WERI-Rb-1 (cell line): ENCODE measurements around the gene PRLHR.

ENCODE experiments used
- DNase-seq: peaks from one replicate; pipeline ENCODE4 v3.0.0-alpha.2; 2020
- H3K27ac ChIP-seq: fragments of 250-450 bp; sonication (Bioruptor Pico); 2 replicates; pipeline ENCODE4 v1.5.1; 2020; ENCODE audit warnings: mild to moderate bottlenecking, moderate library complexity
- H3K27me3 ChIP-seq: fragments of 250-450 bp; sonication (Bioruptor Pico); 2 replicates; pipeline ENCODE4 v1.5.1; 2021; ENCODE audit warnings: mild to moderate bottlenecking, low read depth, moderate library complexity; ENCODE audit not compliant: insufficient read depth, severe bottlenecking
- H3K36me3 ChIP-seq: fragments of 250-450 bp; sonication (Bioruptor Pico); 2 replicates; pipeline ENCODE4 v1.5.1; 2020; ENCODE audit warnings: mild to moderate bottlenecking, moderate library complexity
- H3K4me3 ChIP-seq: 2 replicates; pipeline ENCODE4 v1.5.1; 2011; ENCODE audit warnings: low read depth, mild to moderate bottlenecking, control low read depth, low read length
- H3K9me3 ChIP-seq: fragments of 250-450 bp; sonication (Bioruptor Pico); 2 replicates; pipeline ENCODE4 v1.5.1; 2021; ENCODE audit warnings: mild to moderate bottlenecking, moderate library complexity; ENCODE audit not compliant: severe bottlenecking
- TF ChIP-seq, protein P1 (sequence below): IDR thresholded peaks from 2 replicates; pipeline ENCODE4 v1.5.1; 2011; ENCODE audit warnings: low read depth, mild to moderate bottlenecking, control low read depth, inconsistent platforms, low read length

The PRLHR gene

DNA sequence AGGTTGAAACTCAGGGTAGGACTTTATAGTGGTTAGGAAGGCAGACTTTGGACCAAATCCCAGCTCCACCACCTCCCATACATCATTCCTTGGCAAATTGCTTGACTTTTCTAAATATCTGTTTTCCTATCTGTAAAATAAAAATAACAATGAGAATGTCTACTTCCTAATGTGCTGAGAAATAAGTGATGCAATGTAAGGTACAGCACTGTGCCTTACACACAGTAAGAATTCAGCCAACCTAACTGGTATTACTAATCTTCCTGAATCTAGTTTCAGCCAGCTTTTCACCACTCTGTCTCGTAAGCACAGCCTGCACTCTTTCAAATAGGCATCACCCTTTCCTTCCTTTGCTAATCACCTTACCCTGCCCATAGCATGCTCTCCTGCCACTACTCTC, 9.7 kb downstream of the PRLHR start:
- no peak for DNase-seq
- Histone ChIP-seq H3K9me3 (no peaks in the 10 kb centered on the region), H3K36me3 (no peaks in the 10 kb centered on the region), H3K4me3 (no peak overlapping the region), H3K27ac (no peak overlapping the region), H3K27me3 (no peaks in the 10 kb centered on the region)
- TF ChIP-seq, protein P1, sequence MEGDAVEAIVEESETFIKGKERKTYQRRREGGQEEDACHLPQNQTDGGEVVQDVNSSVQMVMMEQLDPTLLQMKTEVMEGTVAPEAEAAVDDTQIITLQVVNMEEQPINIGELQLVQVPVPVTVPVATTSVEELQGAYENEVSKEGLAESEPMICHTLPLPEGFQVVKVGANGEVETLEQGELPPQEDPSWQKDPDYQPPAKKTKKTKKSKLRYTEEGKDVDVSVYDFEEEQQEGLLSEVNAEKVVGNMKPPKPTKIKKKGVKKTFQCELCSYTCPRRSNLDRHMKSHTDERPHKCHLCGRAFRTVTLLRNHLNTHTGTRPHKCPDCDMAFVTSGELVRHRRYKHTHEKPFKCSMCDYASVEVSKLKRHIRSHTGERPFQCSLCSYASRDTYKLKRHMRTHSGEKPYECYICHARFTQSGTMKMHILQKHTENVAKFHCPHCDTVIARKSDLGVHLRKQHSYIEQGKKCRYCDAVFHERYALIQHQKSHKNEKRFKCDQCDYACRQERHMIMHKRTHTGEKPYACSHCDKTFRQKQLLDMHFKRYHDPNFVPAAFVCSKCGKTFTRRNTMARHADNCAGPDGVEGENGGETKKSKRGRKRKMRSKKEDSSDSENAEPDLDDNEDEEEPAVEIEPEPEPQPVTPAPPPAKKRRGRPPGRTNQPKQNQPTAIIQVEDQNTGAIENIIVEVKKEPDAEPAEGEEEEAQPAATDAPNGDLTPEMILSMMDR, result no peak

DNA sequence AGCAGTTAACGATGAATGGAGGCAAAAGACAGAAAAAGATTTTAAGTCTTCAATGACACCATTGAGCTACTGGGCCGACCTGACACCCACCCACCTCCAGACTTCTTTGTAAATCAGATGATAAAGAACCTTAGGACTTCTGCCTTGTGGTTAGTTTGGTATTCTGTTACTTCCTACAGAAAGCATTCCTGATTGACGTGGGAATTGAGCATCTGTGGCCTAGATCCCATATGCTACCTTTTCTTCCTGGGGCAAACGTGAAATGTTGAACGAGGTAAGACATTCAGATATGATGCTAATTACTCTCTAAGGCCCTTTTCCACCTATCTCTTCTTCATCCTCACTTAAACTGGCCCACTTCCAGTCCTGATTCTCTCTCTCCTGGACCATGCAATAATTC, 10.2 kb downstream of the PRLHR start:
- Histone ChIP-seq H3K4me3 (no peak overlapping the region), H3K27me3 (no peaks in the 10 kb centered on the region), H3K9me3 (no peaks in the 10 kb centered on the region), H3K27ac (no peak overlapping the region), H3K36me3 (no peaks in the 10 kb centered on the region)
- DNase-seq, result no peak
- TF ChIP-seq, protein P1, result no peak

DNA sequence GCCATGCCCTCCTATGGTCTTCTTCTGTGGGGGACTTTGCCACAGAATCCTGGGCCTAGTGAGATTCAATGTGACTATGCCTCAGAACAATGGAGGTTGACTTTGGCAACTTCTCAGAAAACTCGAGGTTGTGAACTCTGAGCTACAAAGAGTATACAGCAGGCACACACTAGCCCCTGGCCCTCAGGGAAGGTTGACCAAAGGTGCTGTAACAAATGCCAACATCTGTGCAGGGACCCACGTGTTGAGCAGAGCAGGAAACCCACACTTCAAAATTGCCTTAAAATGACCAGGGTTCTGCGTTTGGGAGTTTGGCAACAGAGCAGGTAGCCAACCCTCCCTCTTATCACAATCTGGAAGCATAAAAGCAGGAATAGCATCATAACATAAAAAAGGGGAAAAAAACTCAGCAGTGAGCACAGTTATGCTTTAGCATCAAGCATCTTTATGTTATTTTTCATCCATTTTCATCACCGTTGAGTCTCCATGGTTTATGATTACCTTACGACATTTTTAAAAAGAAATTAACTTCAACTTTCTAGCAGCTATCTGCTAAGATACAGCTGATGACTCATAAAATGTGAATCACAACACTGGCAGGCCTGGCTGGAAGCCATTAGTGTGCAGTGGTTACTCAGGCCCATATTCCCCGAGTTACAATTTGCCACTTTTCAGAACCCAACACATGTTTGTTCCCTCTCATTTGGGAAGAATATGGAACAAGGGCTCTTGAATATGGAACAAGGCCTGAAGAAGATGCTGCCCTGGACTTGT, 11.1 kb downstream of the PRLHR start:
- no peaks in the 10 kb centered on the region for H3K27me3 ChIP-seq
- DNase-seq, result no peak
- H3K4me3 ChIP-seq, result no peak overlapping the region
- no peak overlapping the region for H3K27ac ChIP-seq
- H3K36me3 ChIP-seq, result no peaks in the 10 kb centered on the region
- TF ChIP-seq, protein P1, result no peak
- no peaks in the 10 kb centered on the region for H3K9me3 ChIP-seq

DNA sequence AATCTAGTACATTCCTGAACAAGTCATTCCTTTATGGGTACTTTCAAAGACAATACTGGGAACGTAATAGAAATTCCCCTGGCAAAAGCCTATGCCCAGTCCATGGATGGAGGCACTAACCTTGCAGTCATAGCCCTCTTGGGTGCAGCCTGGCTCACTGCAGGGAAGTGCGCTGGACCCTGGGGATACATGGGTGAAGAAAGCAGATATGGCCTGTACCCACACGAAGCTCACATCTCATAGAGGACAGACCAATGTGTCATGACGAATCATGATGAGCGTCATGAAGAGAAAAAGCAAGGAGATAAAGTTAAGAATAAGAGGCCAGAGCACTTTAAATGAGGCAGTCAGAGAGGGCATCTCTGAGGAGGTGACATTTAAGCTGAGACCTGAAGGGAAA, 11.8 kb downstream of the PRLHR start:
- TF ChIP-seq, protein P1, result no peak
- no peak for DNase-seq
- Histone ChIP-seq H3K27ac (no peak overlapping the region), H3K27me3 (no peaks in the 10 kb centered on the region), H3K9me3 (no peaks in the 10 kb centered on the region), H3K4me3 (no peak overlapping the region), H3K36me3 (no peaks in the 10 kb centered on the region)

- Histone ChIP-seq H3K4me3 (no peak overlapping the region), H3K27ac (no peak overlapping the region), H3K36me3 (no peaks in the 10 kb centered on the region), H3K9me3 (no peaks in the 10 kb centered on the region), H3K27me3 (no peaks in the 10 kb centered on the region)
- TF ChIP-seq, protein P1, result no peak
- no peak for DNase-seq
These were observed 12.9 kb downstream of the PRLHR start for GRCh38 chr10:118582511-118582910.

- TF ChIP-seq, protein P1, result no peak
- Histone ChIP-seq H3K27me3 (no peaks in the 10 kb centered on the region), H3K4me3 (no peak overlapping the region), H3K27ac (no peak overlapping the region), H3K9me3 (no peaks in the 10 kb centered on the region), H3K36me3 (no peaks in the 10 kb centered on the region)
- DNase-seq, result no peak
These were observed 14.1 kb downstream of the PRLHR start for GRCh38 chr10:118581340-118581739.
